H1 (cell line): ENCODE measurements around the gene CAMKMT. TPM values are rescaled to one million over a fixed set of nuclear protein-coding genes. Genes with fewer than 3 reads are reported as not detected.

Experiments used
- BACH1 ChIP-seq: IDR thresholded peaks from 2 replicates; pipeline ENCODE4 v1.6.1; 2012; ENCODE audit warnings: low read length, improper control_type of control experiment
- CHD7 ChIP-seq: fragments of 300-600 bp; sonication (generic); IDR thresholded peaks from 2 replicates; pipeline ENCODE4 v1.7.1; 2012; ENCODE audit warnings: low read length, moderate library complexity, mild to moderate bottlenecking, inconsistent platforms; ENCODE audit not compliant: insufficient replicate concordance
- FOSL1 ChIP-seq: IDR thresholded peaks from 2 replicates; pipeline ENCODE4 v1.6.1; 2011; ENCODE audit warnings: mild to moderate bottlenecking, low read depth, low read length, moderate library complexity; ENCODE audit not compliant: insufficient read depth
- NRF1 ChIP-seq: IDR thresholded peaks from 2 replicates; pipeline ENCODE4 v1.6.1; 2011; ENCODE audit warnings: mild to moderate bottlenecking, low read depth, low read length, improper control_type of control experiment
- RAD21 ChIP-seq, 2 experiments: IDR thresholded peaks in 1 of 2; conservative IDR thresholded peaks in 1 of 2; 2 replicates each; pipeline ENCODE4 v1.6.1; 2011; ENCODE audit warnings: low read depth in 2 of 2, low read length in 2 of 2, improper control_type of control experiment in 1 of 2, inconsistent platforms in 1 of 2, mild to moderate bottlenecking in 1 of 2, moderate library complexity in 1 of 2
- TAF1 ChIP-seq: IDR thresholded peaks from 2 replicates; pipeline ENCODE4 v1.6.1; 2011; ENCODE audit warnings: mild to moderate bottlenecking, low read depth, low read length
- polyA plus RNA-seq, 7 experiments: library from polyadenylated mRNA; depleted of rRNA in 3 of 7; stranded (reverse) in 5 of 7; unstranded in 2 of 7; fragments of >200 nt in 5 of 7; fragments of 200-250 nt in 2 of 7; gene quantifications; 1 replicate in 5 of 7; 2 replicates in 1 of 7; 4 replicates in 1 of 7; pipeline versions ENCODE4 v1.2.1 to v1.2.3, GENCODE V29; 2011 to 2013; ENCODE audit warnings: missing spikeins in 2 of 7, mixed read lengths in 2 of 7
- total RNA-seq: library from RNA; stranded (reverse); fragmentation: NEBNext Ultra II Directional; extraction: Animal tissue kit (Norgen Biotek cat#: 25700); gene quantifications from 2 replicates; pipeline ENCODE4 v1.2.1, GENCODE V29; 2021

Gene CAMKMT
- total and polyA plus RNA-seq, 2 of the 8 experiments (the other 6 are each of a cell fraction or from before 2014, with no cell fraction given), result 14.7 to 22.4 TPM

GRCh38 chr2:44747794-44748193 is 386.0 kb downstream of the CAMKMT start (continued):
- no peak for TF ChIP-seq CHD7
- TF ChIP-seq TAF1, result no peak
- no peak for TF ChIP-seq RAD21 (IDR thresholded peaks at IDR 0.05 in 1 of 2, conservative IDR thresholded peaks at IDR 0.05 in 1 of 2; ENCODE audit: low read depth in 2 of 2, low read length in 2 of 2)
- no peak for TF ChIP-seq BACH1
- no peak for TF ChIP-seq FOSL1
- TF ChIP-seq NRF1, result no peak
